GM19193 (cell line): Measurements from ENCODE around the gene KIFC3.

ENCODE experiments used
- POLR2A ChIP-seq: IDR thresholded peaks from 4 replicates; pipeline ENCODE4 v1.6.1; 2011; ENCODE audit not compliant: insufficient read depth, insufficient read length; ENCODE audit errors: extremely low read depth

Gene KIFC3

GRCh38 chr16:57828272-57829161, 26.2 kb upstream of the KIFC3 start:
- TF ChIP-seq POLR2A, result no peak

- no peak for TF ChIP-seq POLR2A
Observed at GRCh38 chr16:57826706-57827625, 24.7 kb upstream of the KIFC3 start.

- no peak for TF ChIP-seq POLR2A
Observed at GRCh38 chr16:57826052-57826451, 23.8 kb upstream of the KIFC3 start.

GRCh38 chr16:57825298-57826044, 23.2 kb upstream of the KIFC3 start:
- no peak for TF ChIP-seq POLR2A

GRCh38 chr16:57824888-57825287, 22.6 kb upstream of the KIFC3 start:
- no peak for TF ChIP-seq POLR2A

GRCh38 chr16:57823836-57824235, 21.5 kb upstream of the KIFC3 start:
- no peak for TF ChIP-seq POLR2A

GRCh38 chr16:57822856-57823255, 20.6 kb upstream of the KIFC3 start:
- TF ChIP-seq POLR2A, result no peak

- no peak for TF ChIP-seq POLR2A
Observed at GRCh38 chr16:57822018-57822553, 19.8 kb upstream of the KIFC3 start.

GRCh38 chr16:57821149-57821971, 19.1 kb upstream of the KIFC3 start:
- no peak for TF ChIP-seq POLR2A

- no peak for TF ChIP-seq POLR2A
Observed at GRCh38 chr16:57818377-57819064, 16.2 kb upstream of the KIFC3 start.

- no peak for TF ChIP-seq POLR2A
Observed at GRCh38 chr16:57817680-57818079, 15.4 kb upstream of the KIFC3 start.

- TF ChIP-seq POLR2A, result no peak
Observed at GRCh38 chr16:57815987-57816745, 13.9 kb upstream of the KIFC3 start.
